ENCODE results near the gene RTL10. TPM values are rescaled to one million over a fixed set of nuclear protein-coding genes. Genes with fewer than 3 reads are reported as not detected.

RTL10 gene, protein sequence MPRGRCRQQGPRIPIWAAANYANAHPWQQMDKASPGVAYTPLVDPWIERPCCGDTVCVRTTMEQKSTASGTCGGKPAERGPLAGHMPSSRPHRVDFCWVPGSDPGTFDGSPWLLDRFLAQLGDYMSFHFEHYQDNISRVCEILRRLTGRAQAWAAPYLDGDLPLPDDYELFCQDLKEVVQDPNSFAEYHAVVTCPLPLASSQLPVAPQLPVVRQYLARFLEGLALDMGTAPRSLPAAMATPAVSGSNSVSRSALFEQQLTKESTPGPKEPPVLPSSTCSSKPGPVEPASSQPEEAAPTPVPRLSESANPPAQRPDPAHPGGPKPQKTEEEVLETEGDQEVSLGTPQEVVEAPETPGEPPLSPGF
- total RNA-seq: 8.3 and 11.6 TPM in 2 replicates

DNA sequence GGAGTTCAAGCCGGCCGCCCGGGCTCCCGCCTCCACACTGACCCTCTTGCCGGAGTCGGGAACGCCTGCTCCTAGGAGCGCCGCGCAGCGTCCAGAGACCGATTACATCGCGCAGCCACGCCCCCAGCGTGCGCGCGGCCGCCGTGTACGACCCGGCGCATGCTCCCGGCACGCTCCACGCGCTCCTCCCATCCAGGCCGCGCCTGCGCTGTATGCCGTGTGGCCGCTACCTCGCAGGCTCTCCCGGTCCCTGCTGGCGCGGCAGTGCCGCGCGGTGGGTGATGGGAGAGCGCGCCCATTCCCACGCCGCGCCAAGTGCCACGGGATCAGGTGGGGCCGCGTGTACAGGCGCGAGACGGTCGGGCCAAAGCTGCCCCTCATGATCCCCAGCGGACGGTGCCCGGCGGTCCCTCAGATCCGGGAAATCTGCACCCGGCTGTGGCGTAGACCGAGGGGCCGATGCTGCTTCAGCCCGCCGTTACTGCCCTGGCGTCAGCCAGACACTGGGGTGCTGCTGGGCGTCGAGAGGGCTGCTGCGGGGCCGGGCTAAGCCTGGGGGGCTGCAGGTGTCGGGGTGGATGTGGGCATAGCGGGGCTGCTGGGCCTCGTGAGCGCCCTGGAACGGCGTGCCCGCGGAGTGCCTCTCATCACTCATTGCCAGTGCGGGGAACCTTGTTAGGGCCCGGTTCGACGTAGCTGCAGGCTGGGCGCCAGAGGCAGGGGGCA lies at the start of gene RTL10, which contains the start of gene GNB1L:
Gene RTL10, minus strand, starts transcription at position 97 of the 726 bp plus-strand sequence. CDS start 2,613 bp downstream, outside the sequence.
Gene GNB1L, minus strand, starts transcription at position 97 of the 726 bp plus-strand sequence. CDS start 33,519 bp downstream, outside the sequence.

Other genes starting within 250 kb of the RTL10 start
- 14.8 and 39.5 TPM in 2 replicates for gene SEPTIN5, start 140.4 kb downstream of the RTL10 start, total RNA-seq
- 0.89 and 2.7 TPM in 2 replicates for gene GP1BB, start 131.3 kb downstream of the RTL10 start, total RNA-seq
- gene TBX1, start 94.1 kb downstream of the RTL10 start, total RNA-seq: 0.12 TPM in 1 of 2 replicates, not detected in the other
- 10.5 and 18.8 TPM in 2 replicates for gene GNB1L, start within 50 bp of the RTL10 start, total RNA-seq
- gene COMT, start 86.9 kb upstream of the RTL10 start, total RNA-seq: 210 and 308 TPM in 2 replicates
- 23.4 and 25.9 TPM in 2 replicates for gene TXNRD2, start 86.9 kb upstream of the RTL10 start, total RNA-seq
- gene ARVCF, start 161.9 kb upstream of the RTL10 start, total RNA-seq: 12.4 and 30.0 TPM in 2 replicates
- 56.7 and 62.5 TPM in 2 replicates for gene TANGO2, start 166.2 kb upstream of the RTL10 start, total RNA-seq
- 26.5 and 32.9 TPM in 2 replicates for gene DGCR8, start 225.4 kb upstream of the RTL10 start, total RNA-seq